ENCODE data around the gene SMCO2.

The SMCO2 gene

DNA sequence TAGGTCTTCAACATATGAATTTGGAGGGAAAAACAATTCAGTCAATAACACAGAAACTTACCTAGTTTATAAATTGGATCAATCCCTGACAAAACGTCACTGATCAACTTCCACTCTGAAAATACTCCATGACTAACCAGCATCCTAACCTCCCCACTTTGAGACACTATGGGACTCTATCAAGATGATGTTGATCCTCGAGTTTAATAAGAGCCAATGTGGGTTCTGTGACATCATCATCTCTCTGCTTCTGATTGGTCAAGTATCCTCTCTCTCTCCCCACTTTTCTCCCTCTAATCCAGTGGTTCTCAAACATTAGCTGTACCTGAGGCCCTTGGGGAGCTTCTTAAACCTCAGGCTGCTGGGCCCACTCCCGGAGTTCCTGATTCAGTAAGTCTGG lies at the start of gene SMCO2:
Gene SMCO2 (plus strand): TSS at position 301 of the 400 bp plus-strand sequence. CDS start 23,896 bp downstream, outside the sequence.
- DNase-seq (ENCODE audit: low read depth in 2 of 2): no peak

- no peak for DNase-seq (ENCODE audit: low read depth in 2 of 2)
These were observed 48.1 kb upstream of the SMCO2 start for GRCh38 chr12:27398466-27398865.

- DNase-seq (ENCODE audit: low read depth in 2 of 2): no peak
These were observed 47.5 kb upstream of the SMCO2 start for GRCh38 chr12:27399074-27399473.

DNA sequence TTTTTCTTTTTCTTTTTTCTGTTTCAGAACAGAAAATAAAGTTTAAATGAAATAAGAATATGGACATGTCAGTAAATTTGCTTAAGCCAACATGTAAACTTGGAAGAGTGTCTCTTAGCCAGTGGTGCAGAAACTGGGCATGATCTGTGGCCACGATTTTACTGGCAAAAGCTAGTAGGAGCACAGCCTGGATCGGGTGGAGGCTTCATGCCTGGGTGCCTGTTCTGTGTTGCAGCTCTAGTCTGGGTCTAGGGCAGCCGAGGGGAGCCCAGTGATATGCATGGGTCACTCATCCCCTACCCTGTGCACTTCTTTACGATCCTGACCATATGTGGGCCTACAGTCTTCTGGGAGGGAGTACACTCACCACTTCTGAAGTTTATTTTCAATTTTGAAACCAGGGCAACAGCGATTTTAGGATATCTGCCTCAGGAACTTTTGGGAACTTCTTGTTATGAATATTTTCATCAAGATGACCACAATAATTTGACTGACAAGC lies 45.6 kb upstream of the SMCO2 start:
- DNase-seq (ENCODE audit: low read depth in 2 of 2): no peak

DNA sequence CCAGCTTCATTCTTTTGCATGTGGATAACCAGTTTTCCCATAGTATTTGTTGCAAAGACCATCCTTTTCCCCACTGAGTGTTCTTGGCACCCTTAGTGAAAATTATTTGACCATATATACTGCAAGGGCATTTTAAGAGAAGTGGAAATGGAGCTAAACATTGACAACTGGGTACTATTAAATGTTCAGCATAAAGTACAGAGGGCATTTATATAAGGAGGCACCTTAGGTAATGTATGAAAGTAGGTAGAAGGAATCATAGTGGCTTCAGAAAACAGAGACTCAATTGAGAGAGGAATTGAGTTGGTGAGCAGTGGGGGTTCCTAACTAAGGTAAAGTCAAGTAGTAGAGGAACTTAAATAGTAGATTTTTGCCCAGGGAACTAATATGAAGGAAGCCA lies 34.5 kb upstream of the SMCO2 start:
- no peak for DNase-seq (ENCODE audit: low read depth in 2 of 2)

GRCh38 chr12:27422697-27423096 lies 23.8 kb upstream of the SMCO2 start:
- no peak for DNase-seq (ENCODE audit: low read depth in 2 of 2)

DNA sequence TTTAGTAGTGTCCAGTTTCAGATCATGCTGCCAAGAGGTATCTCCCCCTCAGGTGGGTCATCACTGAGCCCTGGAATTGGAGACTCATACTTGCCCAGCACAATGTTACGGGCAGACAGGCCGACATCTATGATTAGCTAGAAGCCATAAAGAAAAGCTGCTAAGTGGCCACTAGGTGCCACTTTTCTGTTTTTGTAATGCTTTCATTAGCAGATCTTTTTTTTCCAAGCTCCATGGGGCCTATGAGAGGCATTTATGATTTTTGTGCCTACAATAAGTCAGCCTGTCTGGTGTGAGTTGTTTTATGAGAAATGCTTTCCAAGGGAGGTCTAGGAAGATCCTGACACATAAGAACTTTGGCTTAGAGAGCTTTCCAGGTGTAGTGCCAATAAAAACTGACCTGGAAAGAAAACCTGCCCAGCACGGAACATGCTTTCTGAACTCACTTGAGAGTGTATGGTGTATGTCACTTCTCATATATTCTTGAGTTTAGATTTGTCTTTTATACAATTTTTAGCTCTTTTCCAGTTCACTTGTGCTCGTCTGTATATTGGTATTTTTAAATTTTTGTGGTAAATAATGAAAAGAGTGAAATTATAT lies 21.8 kb upstream of the SMCO2 start:
- DNase-seq (ENCODE audit: low read depth in 2 of 2): no peak

GRCh38 chr12:27425306-27425705 lies 21.2 kb upstream of the SMCO2 start:
- no peak for DNase-seq (ENCODE audit: low read depth in 2 of 2)

DNA sequence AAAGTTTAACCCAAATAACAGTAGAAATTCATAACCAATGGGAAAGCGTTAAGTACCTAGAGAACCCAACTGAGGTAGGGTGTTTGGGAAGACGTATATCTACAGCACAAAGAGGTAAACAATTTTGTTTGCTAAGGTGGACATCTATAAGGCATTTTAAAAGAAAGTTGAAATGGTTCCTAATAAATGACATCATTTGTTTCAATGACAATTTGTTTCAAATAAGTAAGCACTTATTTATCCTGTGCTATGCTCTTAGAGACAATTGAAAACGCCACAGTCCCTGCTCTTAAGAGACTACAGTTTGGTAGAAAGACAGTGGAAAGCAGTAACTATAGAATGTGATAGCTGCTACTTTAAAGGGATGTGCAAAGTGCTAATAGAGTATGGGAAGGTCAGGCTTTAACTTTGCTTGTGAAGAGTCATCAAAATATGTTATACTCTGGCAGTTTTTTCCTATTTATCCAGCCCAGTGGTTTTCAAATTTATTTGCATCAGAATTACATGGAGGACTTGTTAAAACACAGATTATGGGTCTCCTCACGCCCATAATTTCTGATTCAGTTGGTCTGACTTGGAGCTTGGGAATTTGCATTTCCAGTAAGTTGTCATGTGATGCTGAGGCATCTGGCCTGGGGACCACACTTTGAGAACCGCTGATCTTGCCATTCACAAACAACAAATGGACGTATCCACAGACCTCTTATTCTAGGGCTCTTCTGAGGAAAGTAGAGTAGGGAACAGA lies 19.6 kb upstream of the SMCO2 start:
- DNase-seq (ENCODE audit: low read depth in 2 of 2): no peak

GRCh38 chr12:27427824-27428223 lies 18.7 kb upstream of the SMCO2 start:
- DNase-seq (ENCODE audit: low read depth in 2 of 2): no peak

DNA sequence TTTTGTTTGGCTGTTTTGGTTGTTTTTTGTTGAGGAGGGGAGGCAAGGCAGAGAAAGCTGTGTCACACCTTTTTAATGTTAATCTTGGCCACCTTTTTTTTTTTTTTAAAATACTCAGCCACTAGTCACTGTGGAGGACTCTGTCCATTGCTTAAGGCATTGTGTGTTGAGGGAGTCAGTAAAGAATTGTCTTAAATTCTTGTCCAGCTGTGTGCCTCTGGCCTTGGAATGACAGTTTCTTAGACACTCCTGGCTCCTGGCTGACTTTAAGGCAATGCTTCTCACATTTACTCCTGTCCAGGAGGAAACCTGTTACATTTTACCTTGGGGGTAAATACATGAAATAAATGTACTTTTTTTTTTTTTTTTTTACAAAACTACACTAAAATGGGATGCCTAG lies 18.1 kb upstream of the SMCO2 start:
- DNase-seq (ENCODE audit: low read depth in 2 of 2): no peak

GRCh38 chr12:27429606-27430005 lies 16.9 kb upstream of the SMCO2 start:
- DNase-seq (ENCODE audit: low read depth in 2 of 2): no peak

DNA sequence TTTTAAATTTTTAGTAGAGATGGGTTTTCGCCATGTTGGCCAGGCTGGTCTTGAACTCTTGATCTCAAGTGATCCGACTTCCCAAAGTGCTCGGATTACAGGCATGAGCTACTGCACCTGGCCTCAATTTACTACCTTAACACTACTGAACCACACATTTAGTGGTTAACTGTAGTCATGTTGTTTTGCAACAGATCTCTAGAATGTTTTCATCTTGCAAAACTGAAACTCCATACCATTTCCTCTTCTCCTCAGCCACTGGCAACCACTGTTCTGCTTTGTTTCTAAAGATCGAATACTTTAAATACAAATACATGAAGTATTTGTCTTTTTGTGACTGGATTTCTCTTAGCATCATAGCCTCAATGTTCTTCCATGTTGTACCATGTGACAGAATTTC lies 15.4 kb upstream of the SMCO2 start:
- DNase-seq (ENCODE audit: low read depth in 2 of 2): no peak

DNA sequence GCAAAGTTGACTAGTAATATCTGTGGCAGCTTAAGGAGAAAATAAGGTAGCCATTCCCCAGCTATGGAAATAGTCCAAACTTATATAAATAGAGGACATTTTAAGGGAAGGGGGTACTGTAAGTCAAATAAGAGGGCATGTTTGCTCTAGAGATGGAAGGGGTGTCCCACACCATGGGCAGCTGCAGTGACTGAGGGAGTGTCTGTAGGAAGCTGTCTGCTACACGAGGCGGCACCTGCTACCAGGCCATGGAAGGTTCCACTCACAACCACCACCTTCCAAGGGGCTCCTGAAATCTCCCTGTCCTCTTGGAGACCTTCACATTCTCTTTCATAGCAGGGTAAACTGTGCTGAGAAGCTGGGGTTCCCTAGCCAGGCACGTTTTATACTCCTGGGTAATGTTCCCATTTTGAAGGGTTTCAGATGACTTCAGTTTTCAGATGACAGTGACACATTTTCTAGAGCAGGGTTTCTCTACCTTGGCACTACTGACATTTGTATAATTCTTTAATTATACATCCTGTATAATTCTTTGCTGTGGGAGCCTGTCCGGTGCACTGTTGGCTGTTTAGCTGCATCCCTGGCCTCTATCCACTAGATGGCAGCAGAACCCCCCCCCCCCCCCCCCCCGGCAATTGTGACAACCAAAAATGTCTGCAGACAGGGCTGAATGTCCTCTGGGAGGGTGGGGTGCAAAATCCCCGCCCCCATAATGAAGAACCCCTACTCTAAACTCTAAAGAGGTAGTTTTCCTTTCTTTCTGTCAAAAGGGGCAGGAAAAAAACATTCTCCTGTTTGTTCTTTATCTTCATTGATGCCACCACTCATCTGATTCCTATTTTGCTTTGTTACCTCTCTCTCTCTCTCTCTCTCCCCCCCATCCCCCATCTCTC lies 11.6 kb upstream of the SMCO2 start:
- DNase-seq (ENCODE audit: low read depth in 2 of 2): peak in 1 of 2 donors; percentile 2

DNA sequence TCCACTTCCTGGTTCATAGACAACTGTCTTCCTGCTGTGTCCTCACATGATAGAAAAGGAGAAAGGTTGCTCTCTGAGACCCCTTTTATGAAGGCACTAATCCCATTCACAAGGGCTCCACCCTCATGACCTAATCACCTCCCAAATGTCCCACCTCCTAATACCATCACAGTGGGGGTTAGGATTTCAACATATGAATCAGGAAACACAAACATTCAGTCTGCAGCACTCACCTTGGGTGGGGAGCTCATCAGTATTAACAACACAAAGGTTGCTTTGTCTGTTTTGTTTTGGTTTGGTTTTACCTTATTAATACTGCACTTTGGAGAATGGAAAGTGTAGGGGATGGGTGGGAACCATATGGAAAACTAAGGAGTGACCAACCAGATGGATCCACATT lies 10.5 kb upstream of the SMCO2 start:
- no peak for DNase-seq (ENCODE audit: low read depth in 2 of 2)

- DNase-seq (ENCODE audit: low read depth in 2 of 2): no peak
These were observed 9.8 kb upstream of the SMCO2 start for GRCh38 chr12:27436768-27437167.

DNA sequence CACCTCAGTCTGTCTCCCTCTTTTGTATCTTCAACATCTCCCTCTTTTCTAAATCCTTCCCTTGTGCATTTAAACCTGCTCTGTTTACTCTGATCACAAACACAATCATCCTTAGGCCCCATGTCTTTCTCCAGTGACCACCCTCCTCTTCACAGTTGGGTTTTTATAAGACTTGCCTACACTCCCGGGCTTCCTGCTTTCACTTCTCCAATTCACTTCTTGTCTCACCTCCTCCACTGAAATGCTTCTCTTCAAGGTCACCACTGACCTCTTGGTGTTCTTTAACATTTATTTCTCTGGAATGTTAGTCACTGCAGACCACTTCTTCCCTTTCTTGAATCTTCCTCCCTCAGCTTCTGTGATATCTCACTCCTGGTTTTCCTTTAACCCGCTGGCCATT lies 8.7 kb upstream of the SMCO2 start:
- no peak for DNase-seq (ENCODE audit: low read depth in 2 of 2)

DNA sequence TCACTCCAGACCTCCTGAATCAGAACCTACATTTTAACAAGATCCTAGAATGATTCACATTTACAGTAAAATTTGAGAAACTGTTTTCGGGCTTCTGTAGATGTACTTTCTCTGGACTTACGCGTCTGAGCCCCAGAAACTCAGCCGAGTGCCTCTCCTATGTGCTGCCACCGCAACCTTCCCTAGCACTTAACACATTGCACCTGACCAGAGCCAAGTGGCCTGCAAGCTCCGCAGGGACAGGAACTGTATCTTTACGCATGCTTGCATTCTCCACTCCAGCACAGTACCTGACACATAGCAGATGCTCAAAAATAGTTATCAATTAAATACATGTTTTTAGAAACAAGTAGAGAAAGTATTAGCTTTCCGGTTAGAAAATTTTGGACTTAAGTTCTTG lies 1.2 kb downstream of the SMCO2 start:
- no peak for DNase-seq (ENCODE audit: low read depth in 2 of 2)

DNA sequence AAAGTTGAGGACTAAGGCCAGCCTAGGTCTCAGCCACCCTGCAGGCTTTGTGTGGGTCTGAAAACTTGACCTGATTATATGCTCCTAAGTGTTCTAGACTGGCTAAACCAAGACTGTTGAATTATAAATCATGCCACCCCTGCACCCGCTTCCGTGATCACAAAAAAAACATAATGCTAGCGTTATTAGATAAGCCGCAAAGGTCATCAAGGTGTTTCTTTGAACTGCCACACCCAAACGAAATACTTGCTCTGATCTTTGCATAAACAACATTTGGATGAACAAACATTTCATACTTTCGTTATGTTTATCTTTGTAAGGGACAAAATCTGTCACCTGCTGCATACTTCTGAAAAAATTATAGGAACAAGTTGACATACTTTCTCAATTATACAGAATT lies 2.5 kb downstream of the SMCO2 start:
- DNase-seq (ENCODE audit: low read depth in 2 of 2): no peak

GRCh38 chr12:27449893-27450534 lies 3.5 kb downstream of the SMCO2 start:
- DNase-seq (ENCODE audit: low read depth in 2 of 2): no peak

GRCh38 chr12:27451036-27451825 lies 4.7 kb downstream of the SMCO2 start:
- DNase-seq (ENCODE audit: low read depth in 2 of 2): no peak

All from stimulated activated CD8-positive, alpha-beta memory T cell treated with anti-CD3 and anti-CD28 coated beads, Interleukin-2, amount 100 ng/mL, for 48 hours (primary cell).